HL-60 (cell line): Measurements from ENCODE around the gene DES.

Source experiments
- DNase-seq, 2 experiments: peaks; one replicate each; pipeline ENCODE4 v3.0.0-alpha.2; 2010 to 2020; ENCODE audit warnings: low read depth in 1 of 2, low spot score in 1 of 2
- H3K27ac ChIP-seq: fragments of 250-450 bp; sonication (Bioruptor Pico); replicated peaks from 2 replicates; pipeline ENCODE4 v1.5.1; 2020; ENCODE audit warnings: mild to moderate bottlenecking, moderate library complexity
- H3K27me3 ChIP-seq: fragments of 250-450 bp; sonication (Bioruptor Pico); 2 replicates; pipeline ENCODE4 v1.5.1; 2021; ENCODE audit warnings: mild to moderate bottlenecking, moderate library complexity; ENCODE audit not compliant: insufficient read depth, poor library complexity, severe bottlenecking
- H3K4me3 ChIP-seq: replicated peaks from 2 replicates; pipeline ENCODE4 v1.5.1; 2011; ENCODE audit warnings: mild to moderate bottlenecking, control low read depth, low read length; ENCODE audit not compliant: insufficient read depth
- GABPA ChIP-seq: IDR thresholded peaks from 2 replicates; pipeline ENCODE4 v1.6.1; 2012; ENCODE audit warnings: low read depth
- POLR2AphosphoS5 ChIP-seq: IDR thresholded peaks from 2 replicates; pipeline ENCODE4 v1.6.1; 2012; ENCODE audit warnings: low read depth
- SPI1 ChIP-seq: IDR thresholded peaks from 2 replicates; pipeline ENCODE4 v1.6.1; 2012; ENCODE audit warnings: low read depth, mild to moderate bottlenecking, borderline replicate concordance
- TF ChIP-seq, protein P1 (sequence below): IDR thresholded peaks from one replicate; pipeline ENCODE4 v1.5.1; 2011; ENCODE audit warnings: low read length, control low read depth, inconsistent platforms; ENCODE audit not compliant: insufficient read depth
- TF ChIP-seq, protein P2 (sequence below): IDR thresholded peaks from 2 replicates; pipeline ENCODE4 v1.6.1; 2012; ENCODE audit warnings: low read depth; ENCODE audit not compliant: insufficient replicate concordance

Gene DES

DNA sequence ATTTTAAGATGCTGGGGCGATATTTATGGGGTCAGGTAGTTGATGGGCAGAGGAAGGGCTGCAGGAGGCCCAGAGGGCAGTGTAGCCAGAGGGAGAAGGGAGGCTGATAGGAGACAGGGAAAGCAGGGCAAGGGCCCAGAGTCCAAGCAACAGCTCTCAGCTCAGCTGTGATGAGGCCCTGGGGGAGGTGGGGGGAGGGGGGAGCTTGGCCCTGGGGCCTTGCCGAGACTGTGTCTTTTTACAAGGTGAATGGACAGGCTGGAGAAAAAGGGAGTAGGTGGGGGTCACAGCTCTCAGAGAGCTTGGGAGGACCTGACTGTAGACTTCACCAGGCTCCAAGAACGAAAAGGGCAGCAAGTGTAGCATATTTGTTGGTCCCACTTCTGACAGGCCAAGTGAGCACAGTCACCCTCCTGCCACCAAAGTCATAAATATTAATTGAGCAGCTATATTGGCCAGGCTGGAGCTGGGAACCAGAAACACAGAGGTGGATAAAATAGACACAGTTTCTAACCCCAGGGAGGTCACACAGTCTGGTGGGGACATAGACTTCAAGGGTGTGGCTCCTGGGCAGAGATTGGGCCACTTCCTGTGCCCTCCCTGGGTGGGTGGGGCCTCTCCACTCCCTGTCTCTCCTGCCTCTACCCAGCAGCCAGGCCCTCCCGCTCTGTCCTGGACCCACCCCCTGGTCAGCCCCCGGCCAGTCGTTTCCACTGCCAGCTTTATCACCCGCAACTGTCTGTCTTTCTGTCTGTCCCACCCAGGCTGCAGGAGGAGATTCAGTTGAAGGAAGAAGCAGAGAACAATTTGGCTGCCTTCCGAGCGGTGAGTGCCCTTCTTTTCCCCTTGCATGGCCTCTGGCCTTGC lies 1.4 kb downstream of the DES start:
- Histone ChIP-seq H3K4me3 (no peak overlapping the region), H3K27me3 (peaks cover 24% of the 10 kb centered on the region), H3K27ac (no peak overlapping the region)
- TF ChIP-seq, protein P1, sequence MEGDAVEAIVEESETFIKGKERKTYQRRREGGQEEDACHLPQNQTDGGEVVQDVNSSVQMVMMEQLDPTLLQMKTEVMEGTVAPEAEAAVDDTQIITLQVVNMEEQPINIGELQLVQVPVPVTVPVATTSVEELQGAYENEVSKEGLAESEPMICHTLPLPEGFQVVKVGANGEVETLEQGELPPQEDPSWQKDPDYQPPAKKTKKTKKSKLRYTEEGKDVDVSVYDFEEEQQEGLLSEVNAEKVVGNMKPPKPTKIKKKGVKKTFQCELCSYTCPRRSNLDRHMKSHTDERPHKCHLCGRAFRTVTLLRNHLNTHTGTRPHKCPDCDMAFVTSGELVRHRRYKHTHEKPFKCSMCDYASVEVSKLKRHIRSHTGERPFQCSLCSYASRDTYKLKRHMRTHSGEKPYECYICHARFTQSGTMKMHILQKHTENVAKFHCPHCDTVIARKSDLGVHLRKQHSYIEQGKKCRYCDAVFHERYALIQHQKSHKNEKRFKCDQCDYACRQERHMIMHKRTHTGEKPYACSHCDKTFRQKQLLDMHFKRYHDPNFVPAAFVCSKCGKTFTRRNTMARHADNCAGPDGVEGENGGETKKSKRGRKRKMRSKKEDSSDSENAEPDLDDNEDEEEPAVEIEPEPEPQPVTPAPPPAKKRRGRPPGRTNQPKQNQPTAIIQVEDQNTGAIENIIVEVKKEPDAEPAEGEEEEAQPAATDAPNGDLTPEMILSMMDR = no peak
- TF ChIP-seq, protein P2, sequence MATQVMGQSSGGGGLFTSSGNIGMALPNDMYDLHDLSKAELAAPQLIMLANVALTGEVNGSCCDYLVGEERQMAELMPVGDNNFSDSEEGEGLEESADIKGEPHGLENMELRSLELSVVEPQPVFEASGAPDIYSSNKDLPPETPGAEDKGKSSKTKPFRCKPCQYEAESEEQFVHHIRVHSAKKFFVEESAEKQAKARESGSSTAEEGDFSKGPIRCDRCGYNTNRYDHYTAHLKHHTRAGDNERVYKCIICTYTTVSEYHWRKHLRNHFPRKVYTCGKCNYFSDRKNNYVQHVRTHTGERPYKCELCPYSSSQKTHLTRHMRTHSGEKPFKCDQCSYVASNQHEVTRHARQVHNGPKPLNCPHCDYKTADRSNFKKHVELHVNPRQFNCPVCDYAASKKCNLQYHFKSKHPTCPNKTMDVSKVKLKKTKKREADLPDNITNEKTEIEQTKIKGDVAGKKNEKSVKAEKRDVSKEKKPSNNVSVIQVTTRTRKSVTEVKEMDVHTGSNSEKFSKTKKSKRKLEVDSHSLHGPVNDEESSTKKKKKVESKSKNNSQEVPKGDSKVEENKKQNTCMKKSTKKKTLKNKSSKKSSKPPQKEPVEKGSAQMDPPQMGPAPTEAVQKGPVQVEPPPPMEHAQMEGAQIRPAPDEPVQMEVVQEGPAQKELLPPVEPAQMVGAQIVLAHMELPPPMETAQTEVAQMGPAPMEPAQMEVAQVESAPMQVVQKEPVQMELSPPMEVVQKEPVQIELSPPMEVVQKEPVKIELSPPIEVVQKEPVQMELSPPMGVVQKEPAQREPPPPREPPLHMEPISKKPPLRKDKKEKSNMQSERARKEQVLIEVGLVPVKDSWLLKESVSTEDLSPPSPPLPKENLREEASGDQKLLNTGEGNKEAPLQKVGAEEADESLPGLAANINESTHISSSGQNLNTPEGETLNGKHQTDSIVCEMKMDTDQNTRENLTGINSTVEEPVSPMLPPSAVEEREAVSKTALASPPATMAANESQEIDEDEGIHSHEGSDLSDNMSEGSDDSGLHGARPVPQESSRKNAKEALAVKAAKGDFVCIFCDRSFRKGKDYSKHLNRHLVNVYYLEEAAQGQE = no peak
- TF ChIP-seq GABPA = no peak
- DNase-seq = no peak

DNA sequence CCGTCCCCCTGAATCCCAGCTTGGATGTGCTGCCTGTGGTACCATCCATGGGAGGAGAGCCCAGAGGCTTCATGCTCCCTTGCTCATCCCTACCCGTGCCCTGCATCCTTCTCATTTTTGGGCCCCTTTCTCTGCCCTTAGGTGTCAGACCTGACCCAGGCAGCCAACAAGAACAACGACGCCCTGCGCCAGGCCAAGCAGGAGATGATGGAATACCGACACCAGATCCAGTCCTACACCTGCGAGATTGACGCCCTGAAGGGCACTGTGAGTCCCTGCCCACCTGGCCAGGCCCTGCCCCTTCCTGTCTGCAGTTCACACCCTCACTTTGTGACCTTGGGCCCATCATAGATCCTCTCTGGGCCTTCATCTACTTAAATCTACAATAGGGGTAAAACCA lies 2.5 kb downstream of the DES start:
- H3K27ac ChIP-seq = no peak overlapping the region
- H3K4me3 ChIP-seq = no peak overlapping the region
- H3K27me3 ChIP-seq = peaks cover 22% of the 10 kb centered on the region
- TF ChIP-seq GABPA (no peak), POLR2AphosphoS5 (no peak), SPI1 (no peak)
- TF ChIP-seq, protein P1 = no peak
- TF ChIP-seq, protein P2 = no peak
- DNase-seq = no peak

DNA sequence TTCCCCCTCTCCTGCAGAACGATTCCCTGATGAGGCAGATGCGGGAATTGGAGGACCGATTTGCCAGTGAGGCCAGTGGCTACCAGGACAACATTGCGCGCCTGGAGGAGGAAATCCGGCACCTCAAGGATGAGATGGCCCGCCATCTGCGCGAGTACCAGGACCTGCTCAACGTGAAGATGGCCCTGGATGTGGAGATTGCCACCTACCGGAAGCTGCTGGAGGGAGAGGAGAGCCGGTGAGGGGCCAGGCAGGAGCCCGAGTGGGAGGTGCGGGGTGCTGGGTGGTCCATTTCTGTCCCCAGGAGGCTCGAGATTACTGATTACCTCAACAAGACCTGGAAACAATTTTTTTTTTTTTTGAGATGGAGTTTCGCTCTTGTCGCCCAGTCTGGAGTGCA lies 3.1 kb downstream of the DES start:
- DNase-seq = no peak

More for the DNA sequence above, 3.1 kb downstream of the DES start:
- no peak overlapping the region for H3K4me3 ChIP-seq
- H3K27ac ChIP-seq = no peak overlapping the region
- TF ChIP-seq GABPA (no peak), SPI1 (no peak), POLR2AphosphoS5 (no peak)
- TF ChIP-seq, protein P1 = no peak
- TF ChIP-seq, protein P2 = no peak
- peaks cover 22% of the 10 kb centered on the region for H3K27me3 ChIP-seq
